H1 (cell line): Measurements from ENCODE around the gene DET1. TPM values are rescaled to one million over a fixed set of nuclear protein-coding genes. Genes with fewer than 3 reads are reported as not detected.

Experiments used
- CTCF ChIA-PET: fragments of 300-600 bp; sonication (Branson Sonifier 250); formaldehyde crosslinking; loops from one replicate; lab custom pipeline; 2021; ENCODE audit not compliant: partially characterized antibody; lab: Charles Lee
- POLR2A ChIA-PET: fragments of 300-600 bp; sonication (Branson Sonifier 250); formaldehyde crosslinking; loops from one replicate; lab custom pipeline; 2021; ENCODE audit warnings: inconsistent platforms; ENCODE audit not compliant: partially characterized antibody; lab: Charles Lee
- DNase-seq, 2 experiments: peaks; one replicate each; pipeline versions ENCODE4 v3.0.0 to v3.0.0-alpha.2; 2010 to 2022; ENCODE audit warnings: low spot score in 2 of 2, low read depth in 1 of 2, mixed read lengths in 1 of 2
- FAIRE-seq: peaks from 2 replicates; lab custom pipeline; 2011; peaks lifted over from hg19 to GRCh38; lab: Jason Lieb, UNC
- H2AFZ ChIP-seq: 2 replicates; pipeline ENCODE4 v1.8.1; 2012; ENCODE audit warnings: low read length, inconsistent platforms
- H2AK5ac ChIP-seq: 2 replicates; pipeline ENCODE4 v1.6.1; 2013; ENCODE audit warnings: low read depth, low read length
- H2BK120ac ChIP-seq: replicated peaks from 2 replicates; pipeline ENCODE3; 2013; ENCODE audit warnings: low read depth, low read length, inconsistent platforms
- H2BK12ac ChIP-seq: 2 replicates; pipeline ENCODE4 v1.6.1; 2013; ENCODE audit warnings: low read depth, low read length
- H2BK15ac ChIP-seq: 2 replicates; pipeline ENCODE4 v1.6.1; 2013; ENCODE audit warnings: low read length
- H2BK20ac ChIP-seq: 2 replicates; pipeline ENCODE4 v1.6.1; 2013; ENCODE audit warnings: low read length
- H2BK5ac ChIP-seq: 2 replicates; pipeline ENCODE4 v1.6.1; 2013; ENCODE audit warnings: low read depth, low read length
- H3K14ac ChIP-seq: 2 replicates; pipeline ENCODE4 v1.6.1; 2013; ENCODE audit warnings: inconsistent platforms; ENCODE audit not compliant: insufficient read length
- H3K18ac ChIP-seq: 2 replicates; pipeline ENCODE4 v1.6.1; 2013; ENCODE audit warnings: low read length; ENCODE audit errors: extremely low read depth
- H3K23ac ChIP-seq: 2 replicates; pipeline ENCODE4 v1.6.1; 2013; ENCODE audit warnings: inconsistent platforms; ENCODE audit not compliant: insufficient read length
- H3K23me2 ChIP-seq: 2 replicates; pipeline ENCODE4 v1.6.1; 2013; ENCODE audit warnings: low read depth, low read length
- H3K27ac ChIP-seq: 2 replicates; pipeline ENCODE4 v1.6.1; 2011; ENCODE audit warnings: low read depth, low read length, inconsistent platforms
- H3K27me3 ChIP-seq, 4 experiments: replicated peaks in 1 of 4; 1 replicate in 1 of 4; 2 replicates in 3 of 4; pipeline versions ENCODE4 v1.6.1 to v1.8.1; 2011 to 2013; ENCODE audit warnings: low read length in 3 of 4, mild to moderate bottlenecking in 3 of 4, inconsistent platforms in 2 of 4, mixed read lengths in 2 of 4, moderate library complexity in 1 of 4; ENCODE audit not compliant: control insufficient read depth in 3 of 4, insufficient read depth in 3 of 4; ENCODE audit errors: extremely low read depth in 1 of 4
- H3K36me3 ChIP-seq, 4 experiments: 2 replicates each; pipeline versions ENCODE4 v1.6.1 to v1.8.1; 2011 to 2013; ENCODE audit warnings: mild to moderate bottlenecking in 4 of 4, low read length in 3 of 4, moderate library complexity in 2 of 4, control low read depth in 1 of 4, inconsistent platforms in 1 of 4; ENCODE audit not compliant: insufficient read depth in 4 of 4, control insufficient read depth in 2 of 4
- H3K4ac ChIP-seq: replicated peaks from 2 replicates; pipeline ENCODE3; 2013; ENCODE audit warnings: low read length, low read depth, mixed read lengths, inconsistent platforms; ENCODE audit not compliant: insufficient read length
- H3K4me1 ChIP-seq, 4 experiments: replicated peaks in 1 of 4; 1 replicate in 1 of 4; 2 replicates in 3 of 4; pipeline versions ENCODE4 v1.6.1 to v1.8.1; 2011 to 2013; ENCODE audit warnings: low read length in 3 of 4, inconsistent platforms in 2 of 4, mixed read lengths in 1 of 4; ENCODE audit not compliant: insufficient read depth in 4 of 4, control insufficient read depth in 3 of 4
- H3K4me2 ChIP-seq, 2 experiments: 2 replicates each; pipeline versions ENCODE4 v1.6.1 to v1.8.1; 2011 to 2013; ENCODE audit warnings: low read depth in 2 of 2, low read length in 2 of 2, control low read depth in 1 of 2, inconsistent platforms in 1 of 2, mild to moderate bottlenecking in 1 of 2; ENCODE audit not compliant: insufficient read depth in 1 of 2
- H3K4me3 ChIP-seq, 4 experiments: fragments of 200-600, 300-600 bp in 1 of 4; sonication (generic), shearing (Covaris generic), sonication (Bioruptor Twin) in 1 of 4; 2 replicates each; pipeline versions ENCODE4 v1.5.1 to v1.8.1; 2011 to 2016; ENCODE audit warnings: low read length in 4 of 4, low read depth in 3 of 4, control low read depth in 2 of 4, inconsistent platforms in 2 of 4, mild to moderate bottlenecking in 2 of 4, mixed read lengths in 1 of 4, moderate library complexity in 1 of 4; ENCODE audit not compliant: insufficient read depth in 2 of 4; ENCODE audit errors: extremely low read depth in 1 of 4
- H3K56ac ChIP-seq: replicated peaks from 2 replicates; pipeline ENCODE3; 2013; ENCODE audit warnings: low read depth, mild to moderate bottlenecking, mixed read lengths, low read length, inconsistent platforms; ENCODE audit not compliant: insufficient read length
- H3K79me1 ChIP-seq: 2 replicates; pipeline ENCODE4 v1.6.1; 2013; ENCODE audit warnings: low read depth, low read length, control low read depth
- H3K79me2 ChIP-seq, 2 experiments: 2 replicates each; pipeline versions ENCODE4 v1.6.1 to v1.8.1; 2012 to 2013; ENCODE audit warnings: low read length in 2 of 2, mild to moderate bottlenecking in 2 of 2, inconsistent platforms in 1 of 2; ENCODE audit not compliant: insufficient read depth in 2 of 2, control insufficient read depth in 1 of 2
- H3K9ac ChIP-seq, 4 experiments: replicated peaks in 1 of 4; 1 replicate in 1 of 4; 2 replicates in 3 of 4; pipeline versions ENCODE4 v1.6.1 to v1.8.1; 2011 to 2013; ENCODE audit warnings: low read depth in 3 of 4, low read length in 3 of 4, control low read depth in 2 of 4, mild to moderate bottlenecking in 2 of 4, moderate library complexity in 2 of 4, inconsistent platforms in 1 of 4; ENCODE audit errors: extremely low read depth in 1 of 4
- H3K9me3 ChIP-seq, 2 experiments: 2 replicates each; pipeline versions ENCODE4 v1.6.1 to v1.8.1; 2012 to 2013; ENCODE audit warnings: mild to moderate bottlenecking in 2 of 2, moderate library complexity in 2 of 2, control low read depth in 1 of 2, inconsistent platforms in 1 of 2, low read depth in 1 of 2, low read length in 1 of 2, mixed read lengths in 1 of 2; ENCODE audit not compliant: insufficient read depth in 2 of 2
- H4K20me1 ChIP-seq, 2 experiments: replicated peaks in 1 of 2; 2 replicates each; pipeline versions ENCODE3 to v1.8.1; 2011 to 2013; ENCODE audit warnings: inconsistent platforms in 2 of 2, low read length in 2 of 2, mild to moderate bottlenecking in 1 of 2; ENCODE audit not compliant: insufficient read depth in 2 of 2, control insufficient read depth in 1 of 2
- H4K5ac ChIP-seq: 2 replicates; pipeline ENCODE4 v1.6.1; 2013; ENCODE audit warnings: low read length, low read depth, mixed read lengths, inconsistent platforms; ENCODE audit not compliant: insufficient read length
- H4K8ac ChIP-seq: 2 replicates; pipeline ENCODE4 v1.8.0; 2013; ENCODE audit warnings: mild to moderate bottlenecking, moderate library complexity, low read length, inconsistent platforms; ENCODE audit not compliant: insufficient read depth; ENCODE audit errors: extremely low read depth
- H4K91ac ChIP-seq: replicated peaks from 2 replicates; pipeline ENCODE3; 2013; ENCODE audit warnings: low read length, mixed read lengths, inconsistent platforms; ENCODE audit not compliant: insufficient read length
- BACH1 ChIP-seq: IDR thresholded peaks from 2 replicates; pipeline ENCODE4 v1.6.1; 2012; ENCODE audit warnings: low read length, improper control_type of control experiment
- BRCA1 ChIP-seq: IDR thresholded peaks from 2 replicates; pipeline ENCODE4 v1.6.1; 2012; ENCODE audit warnings: low read depth, low read length, improper control_type of control experiment
- CHD2 ChIP-seq: IDR thresholded peaks from 2 replicates; pipeline ENCODE4 v1.6.1; 2012; ENCODE audit warnings: low read length, improper control_type of control experiment
- EP300 ChIP-seq, 2 experiments: IDR thresholded peaks; 1 replicate in 1 of 2; 2 replicates in 1 of 2; pipeline ENCODE4 v1.6.1; 2011 to 2012; ENCODE audit warnings: low read depth in 2 of 2, low read length in 2 of 2, mild to moderate bottlenecking in 2 of 2, borderline replicate concordance in 1 of 2, inconsistent platforms in 1 of 2, moderate library complexity in 1 of 2
- EZH2 ChIP-seq: fragments of 200-600 bp; sonication (generic); IDR thresholded peaks from 2 replicates; pipeline ENCODE4 v1.7.1; 2012; ENCODE audit warnings: low read depth, mild to moderate bottlenecking, moderate library complexity, low read length, inconsistent platforms; ENCODE audit not compliant: severe bottlenecking
- FOSL1 ChIP-seq: IDR thresholded peaks from 2 replicates; pipeline ENCODE4 v1.6.1; 2011; ENCODE audit warnings: mild to moderate bottlenecking, low read depth, low read length, moderate library complexity; ENCODE audit not compliant: insufficient read depth
- PHF8 ChIP-seq: fragments of 200-600 bp; sonication (generic); conservative IDR thresholded peaks from 2 replicates; pipeline ENCODE4 v1.7.1; 2012; ENCODE audit warnings: low read depth, mild to moderate bottlenecking, inconsistent platforms, low read length, moderate library complexity
- POU5F1 ChIP-seq: IDR thresholded peaks from 2 replicates; pipeline ENCODE4 v1.6.1; 2011; ENCODE audit warnings: low read depth, mild to moderate bottlenecking, low read length, moderate library complexity
- RBBP5 ChIP-seq: IDR thresholded peaks from 2 replicates; pipeline ENCODE4 v1.7.1; 2012; ENCODE audit warnings: low read depth, mild to moderate bottlenecking, inconsistent platforms, low read length, moderate library complexity, borderline replicate concordance
- SIN3A ChIP-seq, 2 experiments: IDR thresholded peaks in 1 of 2; conservative IDR thresholded peaks in 1 of 2; 2 replicates each; pipeline ENCODE4 v1.6.1; 2011 to 2012; ENCODE audit warnings: low read length in 2 of 2, improper control_type of control experiment in 1 of 2, low read depth in 1 of 2, mild to moderate bottlenecking in 1 of 2
- SIX5 ChIP-seq: IDR thresholded peaks from 2 replicates; pipeline ENCODE4 v1.6.1; 2011; ENCODE audit warnings: mild to moderate bottlenecking, low read depth, low read length
- SP1 ChIP-seq: IDR thresholded peaks from 2 replicates; pipeline ENCODE4 v1.6.1; 2011; ENCODE audit warnings: low read depth, low read length
- TBP ChIP-seq: IDR thresholded peaks from 2 replicates; pipeline ENCODE4 v1.6.1; 2011; ENCODE audit warnings: low read depth, low read length, improper control_type of control experiment
- TCF12 ChIP-seq: IDR thresholded peaks from 2 replicates; pipeline ENCODE4 v1.6.1; 2011; ENCODE audit warnings: low read depth, mild to moderate bottlenecking, low read length
- YY1 ChIP-seq: IDR thresholded peaks from 2 replicates; pipeline ENCODE4 v1.6.1; 2011; ENCODE audit warnings: low read depth, mild to moderate bottlenecking, low read length
- ZNF274 ChIP-seq: IDR thresholded peaks from 2 replicates; pipeline ENCODE4 v1.7.0; 2012; ENCODE audit warnings: low read length, borderline replicate concordance; ENCODE audit errors: extremely low read depth
- WGBS, 2 experiments: shearing (Covaris generic) in 1 of 2; methylation state at CpG; one replicate each; pipeline versions ENCODE4 v1.1.6 to v1.1.7; 2013 to 2015; ENCODE audit warnings: low lambda C conversion rate in 2 of 2, mixed read lengths in 2 of 2, inconsistent platforms in 1 of 2, low coverage in 1 of 2, missing lambda C conversion rate in 1 of 2; ENCODE audit not compliant: insufficient replicate concordance in 2 of 2, insufficient coverage in 1 of 2, insufficient read length in 1 of 2; ENCODE audit errors: extremely low coverage in 1 of 2, missing lambda C conversion rate in 1 of 2; 5-methylcytosine and 5-hydroxymethylcytosine counted together
- polyA plus RNA-seq, 7 experiments: library from polyadenylated mRNA; depleted of rRNA in 3 of 7; stranded (reverse) in 5 of 7; unstranded in 2 of 7; fragments of >200 nt in 5 of 7; fragments of 200-250 nt in 2 of 7; gene quantifications; 1 replicate in 5 of 7; 2 replicates in 1 of 7; 4 replicates in 1 of 7; pipeline versions ENCODE4 v1.2.1 to v1.2.3, GENCODE V29; 2011 to 2013; ENCODE audit warnings: missing spikeins in 2 of 7, mixed read lengths in 2 of 7
- total RNA-seq: library from RNA; stranded (reverse); fragmentation: NEBNext Ultra II Directional; extraction: Animal tissue kit (Norgen Biotek cat#: 25700); gene quantifications from 2 replicates; pipeline ENCODE4 v1.2.1, GENCODE V29; 2021

The DET1 gene
- total and polyA plus RNA-seq, 2 of the 8 experiments (the other 6 are each of a cell fraction or from before 2014, with no cell fraction given) = 5.4 to 8.5 TPM

DNA sequence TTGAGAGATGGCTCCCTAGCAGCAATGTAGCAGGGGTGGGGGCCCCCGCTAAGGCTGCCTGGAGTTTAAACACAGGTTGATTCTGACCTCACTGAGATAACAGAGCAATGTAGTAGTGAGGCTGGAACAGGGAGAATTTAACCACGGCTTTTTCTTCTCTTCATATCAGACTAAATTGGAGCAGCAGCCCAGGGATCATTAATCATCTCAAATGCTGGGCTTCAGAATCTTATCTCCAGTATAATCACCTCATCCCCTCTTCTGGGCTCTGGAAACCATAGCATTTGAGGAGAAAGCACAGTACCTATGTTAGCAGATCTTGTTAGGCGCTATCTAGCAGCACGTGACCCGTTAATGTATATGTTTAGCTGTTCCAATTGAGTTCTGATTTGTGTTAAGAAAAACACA, 25.4 kb upstream of the DET1 start:
- Histone ChIP-seq H3K23me2 (no peaks in the 10 kb centered on the region; the same call in 1 of the 2 replicates), H4K20me1 (no peaks in the 10 kb centered on the region), H3K4me1 (peaks cover 0 to 5% (median under 1%) of the 10 kb centered on the region in 4 experiments; a peak in 1 of 7 replicates), H2BK20ac (no peak overlapping the region), H2BK120ac (no peak overlapping the region), H3K23ac (no peak overlapping the region), H3K56ac (no peak overlapping the region), H2AFZ (no peak overlapping the region), H2AK5ac (no peak overlapping the region), H4K91ac (no peak overlapping the region), H3K4me3 (no peak overlapping the region), H3K4ac (no peak overlapping the region), H3K9me3 (no peaks in the 10 kb centered on the region), H3K27me3 (no peaks in the 10 kb centered on the region), H3K4me2 (no peak overlapping the region), H4K5ac (no peak overlapping the region), H2BK5ac (no peak overlapping the region), H3K79me2 (no peaks in the 10 kb centered on the region), H3K36me3 (no peaks in the 10 kb centered on the region), H3K18ac (no peak overlapping the region), H3K14ac (no peak overlapping the region), H3K9ac (no peak overlapping the region), H3K79me1 (no peaks in the 10 kb centered on the region), H2BK15ac (no peak overlapping the region), H4K8ac (no peak overlapping the region), H3K27ac (no peak overlapping the region), H2BK12ac (no peak overlapping the region)
- FAIRE-seq = no peak
- ChIA-PET CTCF (no interaction called here), POLR2A (no interaction called here)
- WGBS, 2 experiments = 82% methylated on average over 5 of the region's 5 CpGs; no CpG with 5 or more reads in 1 of the 2 experiments
- DNase-seq = no peak
- TF ChIP-seq SIX5 = no peak
- TF ChIP-seq CHD2 = no peak
- no peak for TF ChIP-seq RBBP5
- no peak for TF ChIP-seq PHF8
- no peak for TF ChIP-seq ZNF274
- TF ChIP-seq FOSL1 = no peak
- no peak for TF ChIP-seq SP1
- TF ChIP-seq TBP = no peak
- TF ChIP-seq BACH1 = no peak
- TF ChIP-seq YY1 = no peak
- no peak for TF ChIP-seq EP300 (IDR thresholded peaks at IDR 0.05; ENCODE audit: borderline replicate concordance in 1 of 2, low read depth in 2 of 2, low read length in 2 of 2)
- no peak for TF ChIP-seq BRCA1
- TF ChIP-seq SIN3A (conservative IDR thresholded peaks at IDR 0.05 in 1 of 2, IDR thresholded peaks at IDR 0.05 in 1 of 2; ENCODE audit: low read depth in 1 of 2, low read length in 2 of 2) = no peak
- TF ChIP-seq EZH2 = no peak
- TF ChIP-seq TCF12 = no peak
- TF ChIP-seq POU5F1 = no peak
